CD14-positive monocyte (primary cell): ENCODE measurements around the gene ZBED4. TPM values are rescaled to one million over a fixed set of nuclear protein-coding genes. Genes with fewer than 3 reads are reported as not detected.

Experiments used
- DNase-seq, 3 donors: peaks; one replicate each; pipeline ENCODE4 v3.0.0-alpha.2; 2011 to 2022
- H2AFZ ChIP-seq: 2 replicates; pipeline ENCODE4 v1.6.0; 2012; ENCODE audit warnings: mild to moderate bottlenecking, low read depth, low read length, inconsistent platforms; ENCODE audit not compliant: insufficient read depth, poor library complexity, severe bottlenecking
- H3K27ac ChIP-seq, 2 donors: 1 replicate in 1 of 2; 2 replicates in 1 of 2; pipeline ENCODE4 v1.5.1; 2012 to 2013; ENCODE audit warnings: low read length in 2 of 2, control low read depth in 1 of 2, inconsistent platforms in 1 of 2, low read depth in 1 of 2, mild to moderate bottlenecking in 1 of 2
- H3K27me3 ChIP-seq, 2 donors: one replicate each; pipeline versions ENCODE4 v1.6.0 to v1.6.1; 2011 to 2013; ENCODE audit warnings: low read length in 2 of 2; ENCODE audit not compliant: control insufficient read depth in 2 of 2, insufficient read depth in 2 of 2
- H3K36me3 ChIP-seq, 2 donors: replicated peaks in 1 of 2; 1 replicate in 1 of 2; 2 replicates in 1 of 2; pipeline versions ENCODE4 v1.5.1 to v1.6.1; 2012 to 2013; ENCODE audit warnings: low read length in 2 of 2, control low read depth in 1 of 2, inconsistent platforms in 1 of 2, mild to moderate bottlenecking in 1 of 2; ENCODE audit not compliant: insufficient read depth in 2 of 2, control insufficient read depth in 1 of 2
- H3K4me1 ChIP-seq, 2 donors: 1 replicate in 1 of 2; 2 replicates in 1 of 2; pipeline versions ENCODE4 v1.5.1 to v1.6.1; 2012 to 2013; ENCODE audit warnings: low read length in 2 of 2, control low read depth in 1 of 2, inconsistent platforms in 1 of 2, mild to moderate bottlenecking in 1 of 2, moderate library complexity in 1 of 2; ENCODE audit not compliant: insufficient read depth in 2 of 2, control insufficient read depth in 1 of 2
- H3K4me2 ChIP-seq: replicated peaks from 2 replicates; pipeline ENCODE3; 2012; ENCODE audit warnings: low read length, moderate library complexity, mild to moderate bottlenecking; ENCODE audit not compliant: poor library complexity, severe bottlenecking; ENCODE audit errors: extremely low read depth
- H3K4me3 ChIP-seq, 3 experiments: fragments of 200-600 bp in 1 of 3; sonication (generic) in 1 of 3; replicated peaks in 1 of 3; 1 replicate in 2 of 3; 2 replicates in 1 of 3; pipeline ENCODE4 v1.5.1; 2011 to 2013; ENCODE audit warnings: low read length in 3 of 3, mild to moderate bottlenecking in 3 of 3, control low read depth in 2 of 3, low read depth in 2 of 3, inconsistent platforms in 1 of 3, moderate library complexity in 1 of 3
- H3K79me2 ChIP-seq: 2 replicates; pipeline ENCODE4 v1.6.0; 2012; ENCODE audit warnings: mild to moderate bottlenecking, control low read depth, inconsistent platforms, low read length, moderate library complexity; ENCODE audit not compliant: insufficient read depth
- H3K9ac ChIP-seq: 2 replicates; pipeline ENCODE4 v1.6.0; 2017; ENCODE audit warnings: low read length, mild to moderate bottlenecking; ENCODE audit not compliant: insufficient read depth, poor library complexity, severe bottlenecking
- H3K9me3 ChIP-seq, 2 donors: replicated peaks in 1 of 2; 1 replicate in 1 of 2; 2 replicates in 1 of 2; pipeline versions ENCODE4 v1.5.1 to v1.6.1; 2012 to 2013; ENCODE audit warnings: low read length in 2 of 2, control low read depth in 1 of 2; ENCODE audit not compliant: control insufficient read depth in 1 of 2, insufficient read depth in 1 of 2
- H4K20me1 ChIP-seq: 2 replicates; pipeline ENCODE4 v1.6.0; 2012; ENCODE audit warnings: mild to moderate bottlenecking, low read length, control low read depth, moderate library complexity; ENCODE audit not compliant: insufficient read depth
- H3K27ac Mint-ChIP-seq, 7 donors: one replicate each; pipeline ENCODE4 v1.8.0; 2020; ENCODE audit warnings: mild to moderate bottlenecking in 7 of 7, mixed read lengths in 7 of 7, moderate library complexity in 6 of 7, inconsistent platforms in 2 of 7
- H3K27me3 Mint-ChIP-seq, 3 donors: one replicate each; pipeline ENCODE4 v1.8.0; 2021 to 2022; ENCODE audit warnings: low read depth in 3 of 3, mild to moderate bottlenecking in 3 of 3, mixed read lengths in 3 of 3, moderate library complexity in 3 of 3, inconsistent platforms in 1 of 3
- H3K36me3 Mint-ChIP-seq, 2 donors: one replicate each; pipeline ENCODE4 v1.8.0; 2020; ENCODE audit warnings: mixed read lengths in 2 of 2, inconsistent platforms in 1 of 2, mild to moderate bottlenecking in 1 of 2
- H3K4me1 Mint-ChIP-seq: one replicate; pipeline ENCODE4 v1.8.0; 2020; ENCODE audit warnings: mild to moderate bottlenecking, mixed read lengths
- H3K4me3 Mint-ChIP-seq, 2 donors: one replicate each; pipeline ENCODE4 v1.8.0; 2020; ENCODE audit warnings: mild to moderate bottlenecking in 2 of 2, mixed read lengths in 2 of 2, moderate library complexity in 1 of 2
- H3K9me3 Mint-ChIP-seq, 7 donors: one replicate each; pipeline ENCODE4 v1.8.0; 2020 to 2022; ENCODE audit warnings: mixed read lengths in 7 of 7, mild to moderate bottlenecking in 6 of 7, moderate library complexity in 6 of 7, inconsistent platforms in 2 of 7
- WGBS: methylation state at CpG from one replicate; pipeline ENCODE4 v1.1.5; 2013; ENCODE audit warnings: missing lambda C conversion rate; ENCODE audit not compliant: insufficient coverage; 5-methylcytosine and 5-hydroxymethylcytosine counted together
- intact Hi-C, 2 donors: fragments of 100-400 bp; cut with micrococcal nuclease; formaldehyde crosslinking; loops; one replicate each; pipeline versions ENCODE4 v1.15.0 to v1.15.1; 2023
- polyA plus RNA-seq, 3 donors: library from polyadenylated mRNA; depleted of rRNA in 1 of 3; unstranded in 2 of 3; stranded (reverse) in 1 of 3; fragments of 300-500 nt in 2 of 3; fragments of >200 nt in 1 of 3; fragmentation: Illumina TruSeq in 2 of 3; gene quantifications; 1 replicate in 2 of 3; 2 replicates in 1 of 3; pipeline ENCODE4 v1.2.3, GENCODE V29; 2012 to 2021
- TF ChIP-seq, protein P1 (sequence below): fragments of 200-600 bp; IDR thresholded peaks from one replicate; pipeline ENCODE4 v1.8.0; 2022; ENCODE audit warnings: antibody characterized with exemption, mild to moderate bottlenecking

Gene ZBED4
- polyA plus RNA-seq, 3 donors = 3.8 to 8.2 (median 5.7) TPM

DNA sequence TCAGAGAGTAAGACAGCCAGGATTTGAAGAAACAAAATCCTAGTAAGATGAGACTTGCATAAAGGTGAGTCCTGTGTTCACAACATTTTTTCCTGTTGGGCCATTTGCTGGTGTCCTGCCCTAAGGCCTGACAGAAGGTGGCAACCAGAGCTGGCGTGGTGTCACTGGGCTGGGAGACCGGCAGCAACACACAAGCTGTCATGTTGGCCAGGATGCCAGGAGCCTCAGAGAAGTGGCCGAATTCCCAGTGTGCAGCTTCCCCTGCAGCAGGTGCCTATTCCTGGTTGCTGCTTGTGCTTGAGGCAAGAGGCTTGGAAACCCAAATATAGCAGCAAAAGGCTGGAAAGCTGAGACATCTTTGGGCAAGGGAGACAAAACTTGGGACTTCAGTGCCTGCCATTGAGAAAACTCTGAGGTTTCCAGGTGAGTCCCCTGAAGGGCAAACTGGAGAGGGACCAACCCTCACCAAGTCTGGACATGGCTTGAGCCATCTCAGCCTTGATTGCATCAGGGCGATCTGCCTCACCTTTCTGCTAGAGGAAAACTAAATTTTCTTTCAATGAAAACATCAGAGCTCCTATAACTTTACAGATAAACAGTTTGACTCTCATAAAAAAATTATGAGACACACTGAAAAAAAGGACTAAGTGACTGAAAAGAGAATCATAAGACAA, 38.7 kb downstream of the ZBED4 start:
- no peak overlapping the region for H3K9ac ChIP-seq
- Mint-ChIP-seq H3K4me1 (no peaks in the 10 kb centered on the region), H3K4me3 (no peak overlapping the region), H3K36me3 (peaks cover 45 to 70% of the 10 kb centered on the region in 2 donors), H3K27me3 (no peaks in the 10 kb centered on the region), H3K27ac (no peak overlapping the region), H3K9me3 (peaks cover 18 to 35% (median 23%) of the 10 kb centered on the region in 7 donors)
- H4K20me1 ChIP-seq = peaks cover 3% of the 10 kb centered on the region
- TF ChIP-seq, protein P1, sequence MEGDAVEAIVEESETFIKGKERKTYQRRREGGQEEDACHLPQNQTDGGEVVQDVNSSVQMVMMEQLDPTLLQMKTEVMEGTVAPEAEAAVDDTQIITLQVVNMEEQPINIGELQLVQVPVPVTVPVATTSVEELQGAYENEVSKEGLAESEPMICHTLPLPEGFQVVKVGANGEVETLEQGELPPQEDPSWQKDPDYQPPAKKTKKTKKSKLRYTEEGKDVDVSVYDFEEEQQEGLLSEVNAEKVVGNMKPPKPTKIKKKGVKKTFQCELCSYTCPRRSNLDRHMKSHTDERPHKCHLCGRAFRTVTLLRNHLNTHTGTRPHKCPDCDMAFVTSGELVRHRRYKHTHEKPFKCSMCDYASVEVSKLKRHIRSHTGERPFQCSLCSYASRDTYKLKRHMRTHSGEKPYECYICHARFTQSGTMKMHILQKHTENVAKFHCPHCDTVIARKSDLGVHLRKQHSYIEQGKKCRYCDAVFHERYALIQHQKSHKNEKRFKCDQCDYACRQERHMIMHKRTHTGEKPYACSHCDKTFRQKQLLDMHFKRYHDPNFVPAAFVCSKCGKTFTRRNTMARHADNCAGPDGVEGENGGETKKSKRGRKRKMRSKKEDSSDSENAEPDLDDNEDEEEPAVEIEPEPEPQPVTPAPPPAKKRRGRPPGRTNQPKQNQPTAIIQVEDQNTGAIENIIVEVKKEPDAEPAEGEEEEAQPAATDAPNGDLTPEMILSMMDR = no peak
- H3K27me3 ChIP-seq = no peaks in the 10 kb centered on the region
- no peak overlapping the region for H3K4me3 ChIP-seq
- H3K27ac ChIP-seq = no peak overlapping the region
- no peaks in the 10 kb centered on the region for H3K4me1 ChIP-seq
- peaks cover 3 to 58% of the 10 kb centered on the region in 2 donors for H3K36me3 ChIP-seq
- peaks cover 16 to 35% of the 10 kb centered on the region in 2 donors for H3K9me3 ChIP-seq
- DNase-seq = no peak
- peaks cover 11% of the 10 kb centered on the region for H3K79me2 ChIP-seq
- no peak overlapping the region for H3K4me2 ChIP-seq
- intact Hi-C loops = no loop called here
- WGBS = 96% methylated on average over 3 of the region's 4 CpGs
- no peak overlapping the region for H2AFZ ChIP-seq

DNA sequence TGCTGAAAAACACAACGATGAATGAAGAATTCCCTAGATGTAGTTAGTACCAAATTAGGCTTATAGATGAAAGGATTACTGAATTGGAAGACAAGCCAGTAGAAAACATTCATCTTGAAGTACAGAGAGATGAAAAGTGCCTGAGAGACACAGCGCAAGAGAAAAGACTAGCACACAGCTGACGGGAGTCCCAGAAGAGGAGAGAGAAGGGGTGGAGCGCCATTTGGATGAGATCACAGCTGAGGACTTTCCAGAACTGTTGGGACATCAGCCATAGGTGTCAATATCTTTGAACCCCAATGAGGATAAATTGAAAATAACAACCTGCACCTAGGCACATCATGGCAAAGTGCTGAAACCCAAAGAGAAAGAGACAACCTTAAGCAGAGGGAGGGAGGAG, 39.4 kb downstream of the ZBED4 start:
- Mint-ChIP-seq H3K36me3 (peaks cover 38 to 68% of the 10 kb centered on the region in 2 donors), H3K4me1 (no peaks in the 10 kb centered on the region), H3K27me3 (no peaks in the 10 kb centered on the region), H3K4me3 (no peak overlapping the region), H3K27ac (peak overlapping the region in 2 of 7 donors; percentile 39 to 46), H3K9me3 (peaks cover 15 to 30% (median 22%) of the 10 kb centered on the region in 7 donors)
- DNase-seq = no peak
- H3K27me3 ChIP-seq = no peaks in the 10 kb centered on the region
- no peak overlapping the region for H3K27ac ChIP-seq
- WGBS = 100% methylated on average over 1 of the region's 4 CpGs
- no peak overlapping the region for H3K4me2 ChIP-seq
- intact Hi-C loops = no loop called here
- H3K4me1 ChIP-seq = no peaks in the 10 kb centered on the region
- H3K79me2 ChIP-seq = peaks cover 10% of the 10 kb centered on the region
- peaks cover 16 to 35% of the 10 kb centered on the region in 2 donors for H3K9me3 ChIP-seq
- peaks cover 3 to 51% of the 10 kb centered on the region in 2 donors for H3K36me3 ChIP-seq
- no peak overlapping the region for H3K9ac ChIP-seq
- no peak overlapping the region for H3K4me3 ChIP-seq
- TF ChIP-seq, protein P1 = no peak
- peaks cover 3% of the 10 kb centered on the region for H4K20me1 ChIP-seq
- H2AFZ ChIP-seq = no peak overlapping the region
